ENCODE results near the gene COX6B1. TPM values are rescaled to one million over a fixed set of nuclear protein-coding genes. Genes with fewer than 3 reads are reported as not detected.
"Not testable (repeated sequence)": the region's sequence is repeated elsewhere in the genome, so short reads cannot be mapped to it uniquely, and the experiment has no call there.

Gene COX6B1
- total RNA-seq, 1 donor from 2014 or later, result 575 TPM

DNA sequence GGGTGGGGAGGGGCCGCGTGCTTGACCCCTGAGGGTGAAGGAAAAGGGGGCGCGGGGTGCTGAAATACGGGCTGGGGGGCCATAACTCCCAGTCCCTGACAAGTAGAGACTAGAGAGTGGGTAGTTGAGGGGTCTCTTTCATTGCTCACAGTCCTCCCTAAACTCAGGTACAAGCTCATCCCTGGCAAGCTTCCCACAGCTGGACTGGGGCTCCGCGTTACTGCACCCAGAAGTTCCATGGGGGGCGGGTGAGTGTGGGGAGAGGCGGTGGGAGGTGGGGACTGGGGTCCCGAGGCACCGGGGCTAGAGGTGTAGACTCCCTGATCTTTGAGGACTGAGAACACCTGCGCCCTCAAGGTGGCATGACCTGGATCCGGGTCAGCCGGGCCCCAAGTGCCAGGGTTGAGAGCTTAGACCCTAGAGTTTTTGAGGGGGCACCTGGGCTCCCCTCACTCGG, 5.3 kb upstream of the COX6B1 start:
- no peak for DNase-seq (ENCODE audit: low read depth)
- TF ChIP-seq, protein P1, sequence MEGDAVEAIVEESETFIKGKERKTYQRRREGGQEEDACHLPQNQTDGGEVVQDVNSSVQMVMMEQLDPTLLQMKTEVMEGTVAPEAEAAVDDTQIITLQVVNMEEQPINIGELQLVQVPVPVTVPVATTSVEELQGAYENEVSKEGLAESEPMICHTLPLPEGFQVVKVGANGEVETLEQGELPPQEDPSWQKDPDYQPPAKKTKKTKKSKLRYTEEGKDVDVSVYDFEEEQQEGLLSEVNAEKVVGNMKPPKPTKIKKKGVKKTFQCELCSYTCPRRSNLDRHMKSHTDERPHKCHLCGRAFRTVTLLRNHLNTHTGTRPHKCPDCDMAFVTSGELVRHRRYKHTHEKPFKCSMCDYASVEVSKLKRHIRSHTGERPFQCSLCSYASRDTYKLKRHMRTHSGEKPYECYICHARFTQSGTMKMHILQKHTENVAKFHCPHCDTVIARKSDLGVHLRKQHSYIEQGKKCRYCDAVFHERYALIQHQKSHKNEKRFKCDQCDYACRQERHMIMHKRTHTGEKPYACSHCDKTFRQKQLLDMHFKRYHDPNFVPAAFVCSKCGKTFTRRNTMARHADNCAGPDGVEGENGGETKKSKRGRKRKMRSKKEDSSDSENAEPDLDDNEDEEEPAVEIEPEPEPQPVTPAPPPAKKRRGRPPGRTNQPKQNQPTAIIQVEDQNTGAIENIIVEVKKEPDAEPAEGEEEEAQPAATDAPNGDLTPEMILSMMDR (conservative IDR thresholded peaks at IDR 0.05; ENCODE audit: low read depth, low read length), result no peak
- peak overlapping the region; percentile 71 for H3K4me3 ChIP-seq (ENCODE audit: low read depth, low read length)

DNA sequence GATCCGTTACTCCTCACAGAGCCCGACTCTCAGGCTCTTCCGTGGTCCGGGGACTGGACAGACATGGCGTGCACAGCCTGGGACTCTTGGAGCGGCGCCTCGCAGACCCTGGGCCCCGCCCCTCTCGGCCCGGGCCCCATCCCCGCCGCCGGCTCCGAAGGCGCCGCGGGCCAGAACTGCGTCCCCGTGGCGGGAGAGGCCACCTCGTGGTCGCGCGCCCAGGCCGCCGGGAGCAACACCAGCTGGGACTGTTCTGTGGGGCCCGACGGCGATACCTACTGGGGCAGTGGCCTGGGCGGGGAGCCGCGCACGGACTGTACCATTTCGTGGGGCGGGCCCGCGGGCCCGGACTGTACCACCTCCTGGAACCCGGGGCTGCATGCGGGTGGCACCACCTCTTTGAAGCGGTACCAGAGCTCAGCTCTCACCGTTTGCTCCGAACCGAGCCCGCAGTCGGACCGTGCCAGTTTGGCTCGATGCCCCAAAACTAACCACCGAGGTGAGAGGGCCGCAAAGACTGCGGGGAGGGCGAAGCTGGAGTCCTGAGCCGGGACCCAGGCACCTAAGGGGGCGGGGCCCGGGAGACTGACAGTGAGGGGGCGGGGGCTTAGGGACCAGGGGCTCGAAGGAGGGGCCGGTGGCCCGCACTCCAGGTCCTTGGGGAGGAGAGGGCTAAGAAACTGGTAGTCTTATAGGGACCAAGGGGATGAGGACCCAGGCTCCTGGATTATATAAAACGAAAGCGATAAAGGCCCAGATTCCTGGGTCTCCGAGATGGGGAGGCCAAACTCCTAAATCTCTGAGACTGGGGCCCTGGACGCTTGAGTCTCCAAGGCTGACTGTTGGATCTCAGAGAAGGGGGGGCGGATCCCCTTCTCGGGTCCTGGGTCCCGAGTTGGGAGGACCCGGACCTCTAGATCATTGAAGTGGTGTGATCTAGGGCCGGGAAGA, 4.6 kb upstream of the COX6B1 start:
- TF ChIP-seq, protein P1 (conservative IDR thresholded peaks at IDR 0.05; ENCODE audit: low read depth, low read length), result no peak
- DNase-seq (ENCODE audit: low read depth), result no peak
- peak overlapping the region; percentile 71 for H3K4me3 ChIP-seq (ENCODE audit: low read depth, low read length)

DNA sequence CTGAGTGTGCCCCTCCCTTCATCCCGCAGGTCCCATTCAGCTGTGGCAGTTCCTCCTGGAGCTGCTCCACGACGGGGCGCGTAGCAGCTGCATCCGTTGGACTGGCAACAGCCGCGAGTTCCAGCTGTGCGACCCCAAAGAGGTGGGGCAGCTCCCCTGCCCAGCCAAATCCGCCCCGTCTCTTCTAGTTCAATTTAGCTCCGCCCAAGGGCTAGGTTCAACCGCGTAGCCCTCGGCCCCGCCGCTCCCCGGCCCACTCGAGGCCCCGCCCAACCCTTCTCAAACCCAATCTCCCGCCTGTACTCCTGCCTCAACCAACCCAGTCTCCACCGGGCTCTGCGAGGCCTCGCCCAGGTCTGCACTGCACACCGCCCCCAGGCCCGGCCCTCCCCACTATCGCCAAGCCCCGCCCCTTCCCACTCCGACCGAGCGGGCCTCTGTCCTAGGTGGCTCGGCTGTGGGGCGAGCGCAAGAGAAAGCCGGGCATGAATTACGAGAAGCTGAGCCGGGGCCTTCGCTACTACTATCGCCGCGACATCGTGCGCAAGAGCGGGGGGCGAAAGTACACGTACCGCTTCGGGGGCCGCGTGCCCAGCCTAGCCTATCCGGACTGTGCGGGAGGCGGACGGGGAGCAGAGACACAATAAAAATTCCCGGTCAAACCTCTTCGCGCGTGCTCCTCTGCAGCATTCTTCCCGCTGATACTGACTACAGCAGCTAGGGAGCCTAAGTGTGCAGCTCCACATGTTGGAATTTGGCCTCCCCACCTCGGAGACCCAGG, 3.7 kb upstream of the COX6B1 start:
- H3K4me3 ChIP-seq (ENCODE audit: low read depth, low read length), result peak overlapping the region; percentile 71
- TF ChIP-seq, protein P1 (conservative IDR thresholded peaks at IDR 0.05; ENCODE audit: low read depth, low read length), result no peak
- peak; percentile 48 for DNase-seq (ENCODE audit: low read depth)

DNA sequence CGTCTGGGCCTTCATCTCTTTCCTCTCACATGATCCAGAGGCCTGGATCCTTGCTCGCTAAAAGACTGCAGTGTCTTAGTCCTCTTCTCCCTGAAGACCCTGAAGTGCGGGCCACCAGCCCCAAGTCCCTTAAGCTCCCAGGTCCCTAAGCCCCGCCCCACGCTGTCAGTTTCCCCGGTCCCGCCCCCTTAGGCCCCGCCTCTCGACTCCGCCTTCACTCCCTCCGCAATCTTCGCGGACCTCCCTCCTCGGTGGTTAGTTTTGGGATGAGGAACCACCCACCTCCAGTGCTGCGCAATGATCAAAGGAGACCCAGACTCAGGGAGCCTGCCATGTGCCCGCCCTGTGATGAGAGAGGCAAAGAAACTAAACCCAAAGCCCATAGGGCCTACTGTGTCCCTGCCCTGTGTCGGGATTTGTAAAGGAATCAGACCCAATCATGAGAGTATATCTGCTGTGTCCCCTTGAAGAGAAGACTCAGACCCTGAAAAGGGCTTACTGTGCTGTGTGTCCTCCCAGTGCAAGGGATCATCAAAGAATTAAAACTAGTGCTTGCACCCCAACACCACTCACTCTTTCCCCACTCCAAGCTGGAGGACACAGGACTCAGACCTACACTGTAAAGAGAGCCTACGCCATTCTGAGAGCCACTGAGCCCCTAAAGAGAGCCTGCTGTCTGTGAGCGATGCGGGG, 3.0 kb upstream of the COX6B1 start:
- TF ChIP-seq, protein P1 (conservative IDR thresholded peaks at IDR 0.05; ENCODE audit: low read depth, low read length), result no peak
- H3K4me3 ChIP-seq (ENCODE audit: low read depth, low read length), result peak overlapping the region; percentile 71
- no peak for DNase-seq (ENCODE audit: low read depth)

DNA sequence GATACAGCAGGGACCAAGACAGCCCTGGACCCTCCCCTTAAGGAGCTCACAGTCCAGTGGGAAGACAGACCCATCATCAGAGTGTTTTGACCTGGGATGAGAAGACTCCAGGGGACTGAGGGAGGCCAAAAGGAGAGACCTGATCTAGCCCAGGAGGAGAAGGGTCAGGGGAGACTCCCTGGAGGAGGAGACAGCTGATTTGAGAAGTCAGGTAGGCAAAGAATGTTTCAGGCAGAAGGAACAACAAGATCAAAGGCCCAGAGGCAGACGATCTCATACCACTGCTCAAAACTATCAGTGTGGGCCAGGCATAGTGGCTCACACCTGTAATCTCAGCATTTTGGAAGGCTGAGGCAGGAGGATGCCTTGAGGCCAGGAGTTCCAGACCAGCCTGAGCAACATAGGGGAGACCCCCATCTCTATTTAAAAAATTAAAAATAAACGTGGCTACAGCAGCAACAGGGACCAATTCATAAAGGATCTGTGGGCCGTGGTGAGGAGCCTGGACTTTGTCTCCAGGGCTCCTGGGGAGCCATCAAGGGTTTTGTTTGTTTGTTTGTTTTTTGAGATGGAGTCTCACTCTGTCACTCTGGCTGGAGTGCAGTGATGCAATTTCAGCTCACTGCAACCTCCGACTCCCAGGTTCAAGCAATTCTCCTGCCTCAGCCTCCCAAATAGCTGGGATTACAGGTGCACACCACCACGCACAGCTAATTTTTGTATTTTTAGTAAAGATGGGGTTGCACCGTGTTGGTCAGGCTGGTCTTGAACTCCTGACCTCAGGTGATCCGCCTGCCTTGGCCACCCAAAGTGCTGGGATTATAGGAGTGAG, 2.2 kb upstream of the COX6B1 start:
- TF ChIP-seq, protein P1 (conservative IDR thresholded peaks at IDR 0.05; ENCODE audit: low read depth, low read length), result no peak
- DNase-seq (ENCODE audit: low read depth), result no peak
- no peak overlapping the region for H3K4me3 ChIP-seq (ENCODE audit: low read depth, low read length)

DNA sequence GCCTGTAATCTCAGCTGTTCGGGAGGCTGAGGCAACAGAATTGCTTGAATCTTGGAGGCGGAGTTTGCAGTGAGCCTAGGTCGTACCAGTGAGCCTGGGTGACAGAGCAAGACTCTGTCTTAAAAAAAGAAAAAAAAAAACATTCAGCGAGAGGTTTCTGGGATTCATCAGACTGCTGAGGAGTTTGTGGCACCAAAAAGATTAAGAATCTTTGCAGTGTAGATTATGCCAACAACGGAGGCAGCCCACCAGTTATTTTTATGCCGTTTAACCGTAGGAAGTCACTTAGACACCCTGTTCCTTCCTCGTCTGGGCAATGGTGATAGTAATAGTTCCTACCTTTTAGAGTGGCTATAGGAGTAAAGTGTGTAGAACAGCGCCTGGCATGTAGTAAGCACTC, 2.5 kb downstream of the COX6B1 start:
- TF ChIP-seq, protein P1 (conservative IDR thresholded peaks at IDR 0.05; ENCODE audit: low read depth, low read length), result no peak
- DNase-seq (ENCODE audit: low read depth), result no peak
- H3K4me3 ChIP-seq (ENCODE audit: low read depth, low read length), result no peak overlapping the region

DNA sequence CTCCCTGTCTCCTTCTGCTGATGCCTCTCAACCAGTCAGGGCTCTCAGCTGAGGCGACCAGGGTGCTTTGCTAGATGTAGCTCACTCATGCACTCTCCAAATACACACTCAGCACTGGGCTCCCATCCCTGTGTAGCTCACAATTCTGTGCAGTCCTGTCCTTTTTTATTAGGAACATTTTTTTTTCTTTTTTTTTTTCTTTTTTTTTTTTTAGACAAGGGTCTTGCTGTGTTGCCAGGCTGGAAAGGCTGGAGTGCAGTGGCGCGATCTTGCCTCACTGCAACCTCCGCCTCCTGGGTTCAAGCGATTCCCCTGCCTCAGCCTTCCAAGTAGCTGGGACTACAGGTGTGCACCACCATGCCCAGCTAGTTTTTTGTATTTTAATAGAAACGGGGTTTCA, 6.7 kb downstream of the COX6B1 start:
- not testable (repeated sequence) for H3K4me3 ChIP-seq (ENCODE audit: low read depth, low read length); DNase-seq (ENCODE audit: low read depth)

Measured in epithelial cell of proximal tubule (primary cell).